KMS-11 (cell line): ENCODE measurements around the gene VWCE.

ENCODE experiments used
- H2AFZ ChIP-seq: fragments of 200-600 bp; sonication (generic); 2 replicates; pipeline ENCODE4 v1.6.1; 2016; ENCODE audit warnings: antibody characterized with exemption, mixed run types, low read depth
- H3K27ac ChIP-seq: fragments of 200-600 bp; sonication (generic); 2 replicates; pipeline ENCODE4 v1.6.1; 2016; ENCODE audit warnings: mild to moderate bottlenecking, mixed run types
- H3K27me3 ChIP-seq: fragments of 200-600 bp; sonication (generic); 2 replicates; pipeline ENCODE4 v1.6.1; 2017; ENCODE audit warnings: mild to moderate bottlenecking, low read depth, mixed run types, moderate library complexity; ENCODE audit not compliant: insufficient read depth
- H3K36me3 ChIP-seq: fragments of 200-600 bp; sonication (generic); 2 replicates; pipeline ENCODE4 v1.6.1; 2017; ENCODE audit warnings: mild to moderate bottlenecking, mixed run types; ENCODE audit not compliant: insufficient read depth
- H3K4me1 ChIP-seq: fragments of 200-600 bp; sonication (generic); 2 replicates; pipeline ENCODE4 v1.6.1; 2016; ENCODE audit warnings: mild to moderate bottlenecking, low read depth, mixed run types; ENCODE audit not compliant: poor library complexity, severe bottlenecking
- H3K4me2 ChIP-seq: fragments of 200-600 bp; sonication (generic); 2 replicates; pipeline ENCODE4 v1.7.0; 2016; ENCODE audit warnings: mild to moderate bottlenecking, mixed run types
- H3K4me3 ChIP-seq: fragments of 200-600 bp; sonication (generic); IDR thresholded peaks from 2 replicates; pipeline ENCODE4 v1.6.1; 2017; ENCODE audit warnings: low read depth, low read length, mixed read lengths; ENCODE audit not compliant: insufficient read depth
- H3K79me2 ChIP-seq: fragments of 200-600 bp; sonication (generic); 2 replicates; pipeline ENCODE4 v1.6.1; 2016; ENCODE audit warnings: low read depth, mixed run types; ENCODE audit not compliant: insufficient read depth
- H3K9ac ChIP-seq: fragments of 200-600 bp; sonication (generic); 2 replicates; pipeline ENCODE4 v1.6.1; 2016; ENCODE audit warnings: mild to moderate bottlenecking, mixed run types
- H4K20me1 ChIP-seq: fragments of 200-600 bp; sonication (generic); 2 replicates; pipeline ENCODE4 v1.6.1; 2016; ENCODE audit warnings: mild to moderate bottlenecking, mixed run types; ENCODE audit not compliant: insufficient read depth
- CTCF ChIP-seq: fragments of 200-600 bp; sonication (generic); conservative IDR thresholded peaks from 2 replicates; pipeline ENCODE4 v1.6.1; 2017; ENCODE audit warnings: low read depth, mild to moderate bottlenecking, antibody characterized with exemption, low read length, moderate library complexity, mixed read lengths

The VWCE gene

GRCh38 chr11:61297746-61298145 is 2.6 kb upstream of the VWCE start:
- no peaks in the 10 kb centered on the region for H3K79me2 ChIP-seq
- H3K27ac ChIP-seq: peak overlapping the region; percentile 42
- peak overlapping the region; percentile 43 for H3K4me2 ChIP-seq
- H3K36me3 ChIP-seq: no peaks in the 10 kb centered on the region
- no peak overlapping the region for H3K4me3 ChIP-seq
- H2AFZ ChIP-seq: no peak overlapping the region
- no peaks in the 10 kb centered on the region for H3K27me3 ChIP-seq
- no peak for TF ChIP-seq CTCF
- H4K20me1 ChIP-seq: no peaks in the 10 kb centered on the region
- no peak overlapping the region; the same call in 1 of the 2 replicates for H3K9ac ChIP-seq
- peaks cover 61% of the 10 kb centered on the region for H3K4me1 ChIP-seq

- Histone ChIP-seq H3K36me3 (no peaks in the 10 kb centered on the region), H4K20me1 (no peaks in the 10 kb centered on the region), H2AFZ (no peak overlapping the region), H3K4me3 (no peak overlapping the region), H3K9ac (no peak overlapping the region), H3K4me1 (peaks cover 65% of the 10 kb centered on the region), H3K27me3 (no peaks in the 10 kb centered on the region), H3K79me2 (no peaks in the 10 kb centered on the region), H3K4me2 (peak overlapping the region; percentile 43), H3K27ac (peak overlapping the region; percentile 42; the same call in 1 of the 2 replicates)
- no peak for TF ChIP-seq CTCF
These were observed 2.2 kb upstream of the VWCE start for GRCh38 chr11:61297341-61297740.

GRCh38 chr11:61295596-61295926 is 445 bp upstream of the VWCE start:
- Histone ChIP-seq H3K27ac (no peak overlapping the region), H3K36me3 (no peaks in the 10 kb centered on the region), H3K4me1 (peaks cover 63% of the 10 kb centered on the region), H4K20me1 (no peaks in the 10 kb centered on the region), H2AFZ (no peak overlapping the region), H3K4me3 (no peak overlapping the region), H3K4me2 (peak overlapping the region; percentile 83; the same call in 1 of the 2 replicates), H3K79me2 (no peaks in the 10 kb centered on the region), H3K9ac (no peak overlapping the region), H3K27me3 (no peaks in the 10 kb centered on the region)
- TF ChIP-seq CTCF: no peak

GRCh38 chr11:61293867-61294716 is 1.0 kb downstream of the VWCE start:
- Histone ChIP-seq H3K9ac (peak overlapping the region; percentile 99), H3K4me2 (peak overlapping the region; percentile 83), H3K27ac (peak overlapping the region; percentile 93), H3K4me3 (peak overlapping the region; percentile 62), H2AFZ (peak overlapping the region; percentile 19), H3K36me3 (no peaks in the 10 kb centered on the region), H3K27me3 (no peaks in the 10 kb centered on the region), H4K20me1 (no peaks in the 10 kb centered on the region), H3K79me2 (no peaks in the 10 kb centered on the region), H3K4me1 (peaks cover 50% of the 10 kb centered on the region)
- 0 out of 2 replicates have a peak, but pooled peaks have one; percentile 9 for TF ChIP-seq CTCF
